Measurements from ENCODE around the gene CEP89. TPM values are rescaled to one million over a fixed set of nuclear protein-coding genes. Genes with fewer than 3 reads are reported as not detected.

Gene CEP89
- total RNA-seq, 2 experiments from 2014 or later = 15.6 to 21.0 TPM

- Mint-ChIP-seq H3K9me3 (no peaks in the 10 kb centered on the region), H3K4me1 (ENCODE audit: low read depth) (no peaks in the 10 kb centered on the region), H3K27ac (no peak overlapping the region), H3K27me3 (no peaks in the 10 kb centered on the region), H3K4me3 (no peak overlapping the region), H3K36me3 (peaks cover 20% of the 10 kb centered on the region)
- CTCF ChIA-PET = no interaction called here
- DNase-seq = no peak
- intact Hi-C loops (cut with micrococcal nuclease) = no loop called here
- POLR2A ChIA-PET = no interaction called here
Measured at GRCh38 chr19:32935629-32936028, 36.1 kb downstream of the CEP89 start.

GRCh38 chr19:32933571-32933970 is 38.2 kb downstream of the CEP89 start:
- no peak overlapping the region for H3K27ac Mint-ChIP-seq
- ChIA-PET POLR2A (no interaction called here), CTCF (no interaction called here)
- no peaks in the 10 kb centered on the region for H3K27me3 Mint-ChIP-seq
- no peak overlapping the region for H3K4me3 Mint-ChIP-seq
- H3K36me3 Mint-ChIP-seq = peaks cover 33% of the 10 kb centered on the region
- peaks cover 5% of the 10 kb centered on the region for H3K9me3 Mint-ChIP-seq
- intact Hi-C loops (cut with micrococcal nuclease) = no loop called here
- H3K4me1 Mint-ChIP-seq (ENCODE audit: low read depth) = no peaks in the 10 kb centered on the region
- no peak for DNase-seq

GRCh38 chr19:32930567-32930966 is 41.2 kb downstream of the CEP89 start:
- intact Hi-C loops (cut with micrococcal nuclease) = no loop called here
- DNase-seq = no peak
- H3K9me3 Mint-ChIP-seq = peaks cover 10% of the 10 kb centered on the region
- H3K27ac Mint-ChIP-seq = no peak overlapping the region
- peaks cover 32% of the 10 kb centered on the region for H3K36me3 Mint-ChIP-seq
- no peaks in the 10 kb centered on the region for H3K4me1 Mint-ChIP-seq (ENCODE audit: low read depth)
- H3K27me3 Mint-ChIP-seq = no peaks in the 10 kb centered on the region
- no peak overlapping the region for H3K4me3 Mint-ChIP-seq
- ChIA-PET POLR2A (no interaction called here), CTCF (no interaction called here)

GRCh38 chr19:32928806-32929205 is 43.0 kb downstream of the CEP89 start:
- Mint-ChIP-seq H3K27me3 (no peaks in the 10 kb centered on the region), H3K4me3 (no peak overlapping the region), H3K27ac (no peak overlapping the region), H3K9me3 (peaks cover 10% of the 10 kb centered on the region), H3K36me3 (peaks cover 38% of the 10 kb centered on the region), H3K4me1 (ENCODE audit: low read depth) (no peaks in the 10 kb centered on the region)
- ChIA-PET CTCF (no interaction called here), POLR2A (no interaction called here)
- no peak for DNase-seq
- intact Hi-C loops (cut with micrococcal nuclease) = no loop called here

DNA sequence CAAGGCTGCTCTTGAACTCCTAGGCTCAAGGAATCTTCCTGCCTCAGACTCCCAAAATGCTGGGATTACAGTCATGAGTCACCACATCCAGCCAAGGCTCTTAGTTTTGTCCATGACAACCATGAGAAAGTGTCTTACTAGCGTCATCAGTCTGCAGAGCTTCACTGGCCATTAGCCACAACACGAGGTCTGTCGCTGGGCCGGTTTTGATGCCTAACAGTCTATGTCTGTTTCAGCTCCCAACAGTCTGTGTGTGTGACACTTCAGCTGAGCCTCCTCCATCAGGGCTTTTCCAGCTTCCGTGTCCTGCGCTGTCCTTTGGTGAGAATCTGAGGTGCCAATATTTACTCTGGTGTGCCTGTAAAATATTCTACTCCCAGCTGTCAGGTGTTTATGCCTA is 47.6 kb downstream of the CEP89 start:
- H3K4me3 Mint-ChIP-seq = no peak overlapping the region
- ChIA-PET CTCF (no interaction called here), POLR2A (no interaction called here)
- H3K27me3 Mint-ChIP-seq = no peaks in the 10 kb centered on the region
- no peak overlapping the region for H3K27ac Mint-ChIP-seq
- no peak for DNase-seq
- intact Hi-C loops (cut with micrococcal nuclease) = no loop called here
- H3K36me3 Mint-ChIP-seq = peaks cover 22% of the 10 kb centered on the region
- H3K4me1 Mint-ChIP-seq (ENCODE audit: low read depth) = peaks cover 5% of the 10 kb centered on the region
- peaks cover 10% of the 10 kb centered on the region for H3K9me3 Mint-ChIP-seq

DNA sequence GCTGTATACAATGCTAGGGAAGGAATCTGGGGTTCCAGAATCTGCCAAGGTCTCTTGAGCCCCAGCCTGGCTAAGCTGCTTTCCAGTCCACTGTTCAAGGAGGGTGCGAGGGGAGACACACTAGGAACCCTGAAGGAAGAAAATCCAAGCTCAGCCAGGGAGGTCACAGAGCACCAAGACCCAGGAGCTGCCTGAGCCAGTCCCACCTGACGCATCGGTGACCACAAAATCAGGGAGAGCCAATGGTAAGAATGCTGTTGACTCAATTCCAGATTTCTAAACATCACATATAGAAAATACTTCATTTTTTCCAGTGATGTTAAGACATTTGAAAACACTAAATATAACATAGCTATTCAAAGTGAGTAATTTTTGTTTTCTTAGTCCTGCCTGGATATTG is 50.1 kb downstream of the CEP89 start:
- POLR2A ChIA-PET = no interaction called here
- H3K27ac Mint-ChIP-seq = peak overlapping the region; percentile 40
- intact Hi-C loops (cut with micrococcal nuclease) = no loop called here
- H3K36me3 Mint-ChIP-seq = peaks cover 8% of the 10 kb centered on the region
- peaks cover 5% of the 10 kb centered on the region for H3K4me1 Mint-ChIP-seq (ENCODE audit: low read depth)
- no peaks in the 10 kb centered on the region for H3K9me3 Mint-ChIP-seq
- no peak overlapping the region for H3K4me3 Mint-ChIP-seq
- DNase-seq = peak; percentile 40
- H3K27me3 Mint-ChIP-seq = no peaks in the 10 kb centered on the region
- CTCF ChIA-PET = no interaction called here

DNA sequence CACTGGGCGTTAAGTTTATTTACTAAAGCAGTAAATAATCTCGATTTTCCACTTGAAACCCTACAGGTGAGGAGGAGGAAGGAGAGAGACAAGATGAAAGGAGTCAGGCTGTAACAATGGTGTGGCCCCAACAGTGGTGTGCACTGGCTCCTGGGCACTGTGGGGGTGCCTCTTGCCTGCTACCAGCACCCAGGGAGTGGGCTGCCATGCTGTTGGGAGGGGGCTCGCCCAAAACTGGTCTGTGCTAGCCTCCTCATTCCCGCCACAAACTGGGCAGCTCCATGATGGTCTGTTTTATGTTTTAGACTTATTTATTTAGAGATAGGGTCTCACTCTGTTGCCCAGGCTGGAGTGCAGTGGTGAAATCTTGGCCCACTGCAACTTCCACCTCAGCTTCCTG is 52.4 kb downstream of the CEP89 start:
- Mint-ChIP-seq H3K36me3 (peaks cover 7% of the 10 kb centered on the region), H3K4me3 (no peak overlapping the region), H3K9me3 (no peaks in the 10 kb centered on the region), H3K27me3 (no peaks in the 10 kb centered on the region), H3K27ac (no peak overlapping the region), H3K4me1 (ENCODE audit: low read depth) (peaks cover 5% of the 10 kb centered on the region)
- POLR2A ChIA-PET = no interaction called here
- intact Hi-C loops (cut with micrococcal nuclease) = no loop called here
- DNase-seq = no peak
- CTCF ChIA-PET = no interaction called here

- no peak overlapping the region for H3K4me3 Mint-ChIP-seq
- H3K36me3 Mint-ChIP-seq = peaks cover 3% of the 10 kb centered on the region
- intact Hi-C loops (cut with micrococcal nuclease) = no loop called here
- no peaks in the 10 kb centered on the region for H3K9me3 Mint-ChIP-seq
- no peaks in the 10 kb centered on the region for H3K27me3 Mint-ChIP-seq
- CTCF ChIA-PET = no interaction called here
- H3K27ac Mint-ChIP-seq = no peak overlapping the region
- no peak for DNase-seq
- POLR2A ChIA-PET = no interaction called here
- peaks cover 5% of the 10 kb centered on the region for H3K4me1 Mint-ChIP-seq (ENCODE audit: low read depth)
Measured at GRCh38 chr19:32917616-32917996, 54.2 kb downstream of the CEP89 start.

DNA sequence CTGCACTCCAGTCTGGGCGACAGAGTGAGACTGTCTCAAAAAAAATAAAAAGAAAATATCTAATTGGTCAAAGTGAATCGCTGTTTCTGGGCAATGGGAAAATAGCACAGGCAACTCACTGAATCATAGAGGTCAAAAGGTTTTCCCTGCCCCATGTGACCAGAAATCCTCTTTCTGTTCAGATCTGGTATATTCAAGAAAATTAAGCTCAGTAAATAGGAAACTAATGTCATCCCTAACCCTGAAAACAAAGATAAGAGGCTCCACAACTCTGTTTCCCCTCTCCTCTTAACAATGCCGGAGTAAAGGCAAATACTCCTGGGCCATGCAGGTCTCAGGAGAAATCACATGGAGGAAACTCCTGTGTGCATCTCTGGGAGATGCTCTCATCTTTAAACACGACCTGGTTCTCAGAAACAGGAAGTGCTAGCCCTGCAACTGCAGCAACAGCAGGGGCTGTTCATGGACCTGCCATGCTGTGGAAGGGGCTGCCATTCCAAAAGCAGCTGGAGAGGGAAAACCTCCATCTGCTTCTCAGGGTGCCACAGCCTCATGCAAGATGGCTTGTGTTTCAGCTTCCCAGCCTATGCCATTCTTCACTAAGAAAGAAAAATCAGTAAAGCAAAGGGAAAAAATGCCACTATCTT is 54.7 kb downstream of the CEP89 start:
- peaks cover 7% of the 10 kb centered on the region for H3K36me3 Mint-ChIP-seq
- H3K27me3 Mint-ChIP-seq = no peaks in the 10 kb centered on the region
- H3K4me1 Mint-ChIP-seq (ENCODE audit: low read depth) = peaks cover 5% of the 10 kb centered on the region
- CTCF ChIA-PET = no interaction called here
- no peak overlapping the region for H3K4me3 Mint-ChIP-seq
- POLR2A ChIA-PET = no interaction called here
- no peak for DNase-seq
- intact Hi-C loops (cut with micrococcal nuclease) = no loop called here
- no peak overlapping the region for H3K27ac Mint-ChIP-seq
- no peaks in the 10 kb centered on the region for H3K9me3 Mint-ChIP-seq

GRCh38 chr19:32914879-32915660 is 56.7 kb downstream of the CEP89 start:
- DNase-seq = no peak
- no peak overlapping the region for H3K27ac Mint-ChIP-seq
- H3K36me3 Mint-ChIP-seq = peaks cover 4% of the 10 kb centered on the region
- intact Hi-C loops (cut with micrococcal nuclease) = no loop called here
- ChIA-PET CTCF (no interaction called here), POLR2A (no interaction called here)
- no peaks in the 10 kb centered on the region for H3K27me3 Mint-ChIP-seq
- H3K4me1 Mint-ChIP-seq (ENCODE audit: low read depth) = no peaks in the 10 kb centered on the region
- no peaks in the 10 kb centered on the region for H3K9me3 Mint-ChIP-seq
- H3K4me3 Mint-ChIP-seq = no peak overlapping the region

GRCh38 chr19:32911467-32911866 is 60.3 kb downstream of the CEP89 start:
- intact Hi-C loops (cut with micrococcal nuclease) = no loop called here
- ChIA-PET POLR2A (no interaction called here), CTCF (interaction anchor here (1.5 kb wide), 1 partner anchor 10 kb away, joined by 3 read pairs; no protein-coding TSS in a partner anchor)
- H3K27me3 Mint-ChIP-seq = no peaks in the 10 kb centered on the region
- H3K4me1 Mint-ChIP-seq (ENCODE audit: low read depth) = no peaks in the 10 kb centered on the region
- H3K36me3 Mint-ChIP-seq = peaks cover 24% of the 10 kb centered on the region
- H3K27ac Mint-ChIP-seq = no peak overlapping the region
- H3K9me3 Mint-ChIP-seq = peaks cover under 1% of the 10 kb centered on the region
- no peak overlapping the region for H3K4me3 Mint-ChIP-seq
- DNase-seq = no peak

DNA sequence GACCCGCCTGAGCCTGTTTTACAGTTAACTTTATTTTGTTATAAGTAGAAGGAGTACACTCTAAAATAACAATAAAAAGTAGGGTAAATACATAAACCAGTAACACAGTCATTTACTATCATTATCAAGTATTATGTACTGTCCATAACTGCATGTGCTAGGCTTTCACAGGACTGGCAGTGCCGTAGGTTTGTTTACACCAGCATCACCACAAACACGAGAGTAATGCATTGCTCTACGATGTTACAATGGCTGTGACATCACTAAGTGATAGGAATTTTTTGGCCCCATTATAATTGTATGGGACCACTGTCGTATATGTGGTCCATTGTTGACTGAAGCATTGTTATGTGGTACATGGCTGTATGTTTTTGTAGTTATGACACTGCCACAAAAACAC is 60.9 kb downstream of the CEP89 start:
- no peaks in the 10 kb centered on the region for H3K27me3 Mint-ChIP-seq

DNA sequence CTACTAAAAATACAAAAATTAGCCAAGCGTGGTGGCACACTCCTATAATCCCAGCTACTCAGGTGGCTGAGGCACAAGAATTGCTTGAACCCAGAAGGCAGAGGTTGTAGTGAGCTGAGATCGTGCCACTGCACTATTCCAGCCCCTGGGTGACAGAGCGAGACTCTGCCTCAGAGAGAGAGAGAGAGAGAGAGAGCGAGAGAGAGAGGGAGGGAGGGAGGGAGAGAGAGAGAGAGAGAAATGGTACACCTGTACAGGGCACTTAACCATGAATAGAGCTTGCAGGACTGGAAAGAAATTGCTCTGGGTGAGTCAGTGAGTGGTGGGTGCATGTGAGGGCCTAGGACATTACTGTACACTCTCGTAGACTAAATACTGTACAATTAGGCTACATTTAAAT is 61.7 kb downstream of the CEP89 start:
- Mint-ChIP-seq H3K27ac (no peak overlapping the region), H3K4me1 (ENCODE audit: low read depth) (no peaks in the 10 kb centered on the region), H3K27me3 (no peaks in the 10 kb centered on the region), H3K36me3 (peaks cover 33% of the 10 kb centered on the region), H3K9me3 (peaks cover 9% of the 10 kb centered on the region), H3K4me3 (no peak overlapping the region)
- intact Hi-C loops (cut with micrococcal nuclease) = no loop called here
- ChIA-PET CTCF (interaction anchor here (0.6 kb wide), 1 partner anchor 16 kb away, joined by 3 read pairs; no protein-coding TSS in a partner anchor), POLR2A (no interaction called here)
- DNase-seq = no peak

More for the DNA sequence above, 60.9 kb downstream of the CEP89 start:
- Mint-ChIP-seq H3K4me1 (ENCODE audit: low read depth) (no peaks in the 10 kb centered on the region), H3K27ac (no peak overlapping the region), H3K4me3 (no peak overlapping the region), H3K9me3 (peaks cover 5% of the 10 kb centered on the region), H3K36me3 (peaks cover 30% of the 10 kb centered on the region)
- no peak for DNase-seq
- intact Hi-C loops (cut with micrococcal nuclease) = no loop called here
- ChIA-PET POLR2A (no interaction called here), CTCF (no interaction called here)
